WTC11 (cell line): ENCODE measurements around the gene GDNF.

Experiments used
- ETV6 ChIP-seq: sonication (generic); formaldehyde crosslinking; IDR thresholded peaks from 2 replicates; pipeline ENCODE4 v1.8.1; 2022; ENCODE audit warnings: mild to moderate bottlenecking, missing genetic modification reagents
- SP1 ChIP-seq: sonication (generic); formaldehyde crosslinking; conservative IDR thresholded peaks from 2 replicates; pipeline ENCODE4 v1.8.1; 2022; ENCODE audit warnings: missing genetic modification reagents
- ZNF232 ChIP-seq: sonication (generic); formaldehyde crosslinking; IDR thresholded peaks from 2 replicates; pipeline ENCODE4 v1.8.0; 2022; ENCODE audit warnings: mild to moderate bottlenecking, missing genetic modification reagents
- TF ChIP-seq, protein P1 (sequence below): fragments of 200-600 bp; IDR thresholded peaks from 2 replicates; pipeline ENCODE4 v1.8.0; 2022; ENCODE audit warnings: antibody characterized with exemption
- TF ChIP-seq, protein P2 (sequence below): sonication (generic); formaldehyde crosslinking; IDR thresholded peaks from 2 replicates; pipeline ENCODE4 v1.8.1; 2022; ENCODE audit warnings: low read depth, mild to moderate bottlenecking, moderate library complexity, missing genetic modification reagents, borderline replicate concordance
- TF ChIP-seq, protein P3 (sequence below): sonication (generic); formaldehyde crosslinking; IDR thresholded peaks from 2 replicates; pipeline ENCODE4 v1.8.0; 2023; ENCODE audit warnings: missing genetic modification reagents

DNA sequence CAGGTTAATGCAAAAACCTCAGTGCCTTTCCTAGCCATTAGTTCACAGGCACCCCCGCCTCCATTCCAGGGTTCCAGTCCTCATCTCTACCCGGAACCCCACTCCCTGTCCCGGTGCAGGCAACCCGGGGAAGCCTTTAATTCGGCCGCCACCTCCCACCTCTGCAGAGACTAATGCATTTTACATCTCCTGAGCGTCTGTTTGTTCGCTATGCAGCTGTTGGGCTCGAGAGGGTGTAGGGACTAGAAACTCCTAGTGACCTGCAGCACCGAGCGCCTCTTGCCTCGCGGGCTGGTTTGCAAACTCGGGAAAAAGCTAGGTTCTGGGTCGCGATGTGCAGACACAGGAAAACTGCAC lies 3.6 kb downstream of the GDNF start:
- TF ChIP-seq, protein P1, sequence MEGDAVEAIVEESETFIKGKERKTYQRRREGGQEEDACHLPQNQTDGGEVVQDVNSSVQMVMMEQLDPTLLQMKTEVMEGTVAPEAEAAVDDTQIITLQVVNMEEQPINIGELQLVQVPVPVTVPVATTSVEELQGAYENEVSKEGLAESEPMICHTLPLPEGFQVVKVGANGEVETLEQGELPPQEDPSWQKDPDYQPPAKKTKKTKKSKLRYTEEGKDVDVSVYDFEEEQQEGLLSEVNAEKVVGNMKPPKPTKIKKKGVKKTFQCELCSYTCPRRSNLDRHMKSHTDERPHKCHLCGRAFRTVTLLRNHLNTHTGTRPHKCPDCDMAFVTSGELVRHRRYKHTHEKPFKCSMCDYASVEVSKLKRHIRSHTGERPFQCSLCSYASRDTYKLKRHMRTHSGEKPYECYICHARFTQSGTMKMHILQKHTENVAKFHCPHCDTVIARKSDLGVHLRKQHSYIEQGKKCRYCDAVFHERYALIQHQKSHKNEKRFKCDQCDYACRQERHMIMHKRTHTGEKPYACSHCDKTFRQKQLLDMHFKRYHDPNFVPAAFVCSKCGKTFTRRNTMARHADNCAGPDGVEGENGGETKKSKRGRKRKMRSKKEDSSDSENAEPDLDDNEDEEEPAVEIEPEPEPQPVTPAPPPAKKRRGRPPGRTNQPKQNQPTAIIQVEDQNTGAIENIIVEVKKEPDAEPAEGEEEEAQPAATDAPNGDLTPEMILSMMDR = no peak
- TF ChIP-seq, protein P2, sequence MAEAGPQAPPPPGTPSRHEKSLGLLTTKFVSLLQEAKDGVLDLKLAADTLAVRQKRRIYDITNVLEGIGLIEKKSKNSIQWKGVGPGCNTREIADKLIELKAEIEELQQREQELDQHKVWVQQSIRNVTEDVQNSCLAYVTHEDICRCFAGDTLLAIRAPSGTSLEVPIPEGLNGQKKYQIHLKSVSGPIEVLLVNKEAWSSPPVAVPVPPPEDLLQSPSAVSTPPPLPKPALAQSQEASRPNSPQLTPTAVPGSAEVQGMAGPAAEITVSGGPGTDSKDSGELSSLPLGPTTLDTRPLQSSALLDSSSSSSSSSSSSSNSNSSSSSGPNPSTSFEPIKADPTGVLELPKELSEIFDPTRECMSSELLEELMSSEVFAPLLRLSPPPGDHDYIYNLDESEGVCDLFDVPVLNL (CRISPR knock-in tag) = no peak
- TF ChIP-seq ZNF232 (CRISPR knock-in tag) = no peak
- TF ChIP-seq SP1 (CRISPR knock-in tag) = no peak
- TF ChIP-seq ETV6 (CRISPR knock-in tag) = no peak
- TF ChIP-seq, protein P3, sequence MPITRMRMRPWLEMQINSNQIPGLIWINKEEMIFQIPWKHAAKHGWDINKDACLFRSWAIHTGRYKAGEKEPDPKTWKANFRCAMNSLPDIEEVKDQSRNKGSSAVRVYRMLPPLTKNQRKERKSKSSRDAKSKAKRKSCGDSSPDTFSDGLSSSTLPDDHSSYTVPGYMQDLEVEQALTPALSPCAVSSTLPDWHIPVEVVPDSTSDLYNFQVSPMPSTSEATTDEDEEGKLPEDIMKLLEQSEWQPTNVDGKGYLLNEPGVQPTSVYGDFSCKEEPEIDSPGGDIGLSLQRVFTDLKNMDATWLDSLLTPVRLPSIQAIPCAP (CRISPR knock-in tag) = no peak
